GM12878 (cell line): ENCODE results near the gene HEBP2. TPM values are rescaled to one million over a fixed set of nuclear protein-coding genes. Genes with fewer than 3 reads are reported as not detected.
A peak's percentile ranks its signal among the peaks of the same experiment; 100 is the strongest.

ENCODE experiments used
- ATAC-seq: fragments of 200-7000 bp; cut with Tn5 transposase; 3 replicates; pipeline ENCODE4 v1.9.1; 2020; ENCODE audit warnings: mild to moderate bottlenecking, moderate library complexity
- BruUV-seq: library from RNA; stranded (reverse); fragments of 400-500 nt; replicated peaks from 2 replicates; lab custom pipeline; 2021; lab: Mats Ljungman, UMichigan
- CTCF ChIA-PET: fragments of 300-600 bp; sonication (Branson Sonifier 250); formaldehyde crosslinking; extraction: SDS; loops from one replicate; lab custom pipeline; 2021; ENCODE audit warnings: inconsistent platforms; lab: Yijun Ruan, JAX
- POLR2A ChIA-PET: fragments of 350-600 bp; formaldehyde crosslinking; extraction: SDS; loops from one replicate; lab custom pipeline; 2021; ENCODE audit warnings: inconsistent platforms; lab: Charles Lee
- RAD21 ChIA-PET: fragments of 300-600 bp; sonication (Branson Sonifier 250); formaldehyde crosslinking; loops from one replicate; lab custom pipeline; 2023; ENCODE audit warnings: antibody characterized with exemption; ENCODE audit not compliant: unreplicated experiment; lab: Charles Lee
- SMC1A ChIA-PET: fragments of 300-600 bp; sonication (Branson Sonifier 250); formaldehyde crosslinking; loops from one replicate; lab custom pipeline; 2023; ENCODE audit not compliant: unreplicated experiment, uncharacterized antibody; lab: Charles Lee
- DNase-seq: peaks from one replicate; pipeline ENCODE4 v3.0.0-alpha.2; 2011; ENCODE audit warnings: low read depth, low spot score
- FAIRE-seq: peaks from 3 replicates; lab custom pipeline; 2011; peaks lifted over from hg19 to GRCh38; lab: Jason Lieb, UNC
- H2AFZ ChIP-seq: 2 replicates; pipeline ENCODE4 v1.6.0; 2011; ENCODE audit warnings: low read depth, low read length, control low read depth; ENCODE audit not compliant: control insufficient read depth
- H3K27ac ChIP-seq: 2 replicates; pipeline ENCODE4 v1.5.1; 2011; ENCODE audit warnings: control low read depth; ENCODE audit not compliant: control insufficient read depth, insufficient read depth
- H3K27me3 ChIP-seq, 2 experiments: replicated peaks in 1 of 2; 2 replicates each; pipeline versions ENCODE4 v1.6.0 to v1.6.1; 2011; ENCODE audit warnings: low read length in 1 of 2; ENCODE audit not compliant: control insufficient read depth in 2 of 2, insufficient read depth in 2 of 2
- H3K36me3 ChIP-seq, 2 experiments: 2 replicates each; pipeline ENCODE4 v1.5.1; 2011; ENCODE audit warnings: low read length in 1 of 2; ENCODE audit not compliant: control insufficient read depth in 2 of 2, insufficient read depth in 2 of 2
- H3K4me1 ChIP-seq: 2 replicates; pipeline ENCODE4 v1.6.1; 2011; ENCODE audit warnings: mild to moderate bottlenecking, low read length, moderate library complexity, mixed read lengths; ENCODE audit not compliant: control insufficient read depth, insufficient read depth
- H3K4me2 ChIP-seq: 2 replicates; pipeline ENCODE4 v1.6.0; 2011; ENCODE audit warnings: control low read depth; ENCODE audit not compliant: control insufficient read depth, insufficient read depth
- H3K4me3 ChIP-seq: fragments of 200-600 bp; sonication (generic); 2 replicates; pipeline ENCODE4 v1.5.1; 2016
- H3K79me2 ChIP-seq: 2 replicates; pipeline ENCODE4 v1.6.0; 2011; ENCODE audit warnings: low read length; ENCODE audit not compliant: control insufficient read depth, insufficient read depth
- H3K9ac ChIP-seq: 2 replicates; pipeline ENCODE4 v1.8.0; 2011; ENCODE audit warnings: low read length, control low read depth, mixed read lengths; ENCODE audit not compliant: control insufficient read depth, insufficient read depth
- H3K9me3 ChIP-seq: replicated peaks from 3 replicates; pipeline ENCODE4 v1.5.1; 2011; ENCODE audit warnings: mild to moderate bottlenecking, low read length; ENCODE audit not compliant: control insufficient read depth, insufficient read depth
- H4K20me1 ChIP-seq: 2 replicates; pipeline ENCODE4 v1.6.0; 2011; ENCODE audit not compliant: control insufficient read depth, insufficient read depth
- ASH2L ChIP-seq: fragments of 300-600, 200-600 bp; sonication (generic); IDR thresholded peaks from 2 replicates; pipeline ENCODE4 v1.6.1; 2017; ENCODE audit warnings: low read depth, mild to moderate bottlenecking, borderline replicate concordance
- FOXM1 ChIP-seq: IDR thresholded peaks from 2 replicates; pipeline ENCODE4 v1.6.1; 2012; ENCODE audit warnings: low read depth, mild to moderate bottlenecking, inconsistent platforms, low read length, moderate library complexity
- IRF4 ChIP-seq: IDR thresholded peaks from 2 replicates; pipeline ENCODE4 v1.6.1; 2011; ENCODE audit warnings: low read depth, low read length
- JUND ChIP-seq: IDR thresholded peaks from 2 replicates; pipeline ENCODE4 v1.6.1; 2012; ENCODE audit warnings: low read depth, mild to moderate bottlenecking, low read length, improper control_type of control experiment, moderate library complexity
- KAT2A ChIP-seq: conservative IDR thresholded peaks from 2 replicates; pipeline ENCODE4 v1.6.1; 2011; ENCODE audit warnings: low read depth, low read length; ENCODE audit not compliant: control insufficient read depth
- MYB ChIP-seq: fragments of 150-350 bp; IDR thresholded peaks from 2 replicates; pipeline ENCODE4 v1.6.1; 2014; ENCODE audit warnings: mild to moderate bottlenecking, low read depth, low read length, borderline replicate concordance
- POLR2A ChIP-seq: IDR thresholded peaks from 2 replicates; pipeline ENCODE4 v1.6.1; 2011; ENCODE audit warnings: low read depth, mild to moderate bottlenecking, low read length
- POU2F2 ChIP-seq: IDR thresholded peaks from 3 replicates; pipeline ENCODE4 v1.6.1; 2011; ENCODE audit warnings: low read depth, mild to moderate bottlenecking, low read length, borderline replicate concordance
- SKIL ChIP-seq: fragments of 450-650 bp; IDR thresholded peaks from 2 replicates; pipeline ENCODE4 v1.6.1; 2017; ENCODE audit warnings: mild to moderate bottlenecking, low read depth, inconsistent platforms; ENCODE audit not compliant: poor library complexity, severe bottlenecking
- SRF ChIP-seq, 2 experiments: IDR thresholded peaks; 2 replicates each; pipeline ENCODE4 v1.6.1; 2011; ENCODE audit warnings: low read depth in 2 of 2, low read length in 2 of 2, mild to moderate bottlenecking in 1 of 2, moderate library complexity in 1 of 2
- USF2 ChIP-seq: IDR thresholded peaks from 2 replicates; pipeline ENCODE4 v1.6.1; 2011; ENCODE audit warnings: low read depth, low read length, improper control_type of control experiment, borderline replicate concordance
- YY1 ChIP-seq: IDR thresholded peaks from 2 replicates; pipeline ENCODE4 v1.6.1; 2011; ENCODE audit warnings: low read depth, mild to moderate bottlenecking, low read length
- ZBTB11 ChIP-seq: fragments of 450-650 bp; formaldehyde crosslinking; IDR thresholded peaks from 2 replicates; pipeline ENCODE4 v1.5.0; 2022; ENCODE audit warnings: mild to moderate bottlenecking, missing genetic modification characterization
- ZNF207 ChIP-seq: fragments of 450-650 bp; IDR thresholded peaks from 2 replicates; pipeline ENCODE4 v1.6.1; 2014; ENCODE audit warnings: antibody characterized with exemption, mild to moderate bottlenecking, borderline replicate concordance
- WGBS: methylation state at CpG from one replicate; pipeline ENCODE4 v1.1.6; 2016; ENCODE audit warnings: low lambda C conversion rate; ENCODE audit not compliant: insufficient replicate concordance, insufficient coverage; ENCODE audit errors: missing lambda C conversion rate; 5-methylcytosine and 5-hydroxymethylcytosine counted together
- in situ Hi-C: fragments of 300-500 bp; cut with MboI; formaldehyde crosslinking; loops from 9 replicates; pipeline ENCODE4 v1.14.3; 2018; ENCODE audit warnings: mixed read lengths
- intact Hi-C: fragments of 100-400 bp; cut with micrococcal nuclease; formaldehyde crosslinking; loops from one replicate; pipeline ENCODE4 v1.14.2; 2022; ENCODE audit not compliant: unreplicated experiment
- polyA plus RNA-seq, 11 experiments: library from polyadenylated mRNA; depleted of rRNA in 4 of 11; unstranded in 6 of 11; stranded (reverse) in 5 of 11; fragments of >200 nt; fragmentation: Nextera tagmentation in 4 of 11; fragmentation: Illumina TruSeq in 1 of 11; extraction: Ambion mirVana in 4 of 11; extraction: Trizol in 1 of 11; gene quantifications; 1 replicate in 1 of 11; 2 replicates in 10 of 11; pipeline versions ENCODE4 v1.2.1 to v1.2.3, GENCODE V29; 2011 to 2016; ENCODE audit warnings: inconsistent platforms in 2 of 11, missing spikeins in 2 of 11, low read depth in 1 of 11
- total RNA-seq, 4 experiments: library from RNA; depleted of rRNA in 3 of 4; stranded (reverse); fragments of >200 nt in 3 of 4; fragmentation: Illumina TruSeq in 1 of 4; extraction: Trizol in 1 of 4; gene quantifications; 2 replicates each; pipeline versions ENCODE4 v1.2.1 to v1.2.3, GENCODE V29; 2013 to 2021

HEBP2 gene
- total and polyA plus RNA-seq, 10 of the 15 experiments (the other 5 are each of a cell fraction or from before 2014, with no cell fraction given), result 3.8 to 41.8 (median 16.9) TPM

DNA sequence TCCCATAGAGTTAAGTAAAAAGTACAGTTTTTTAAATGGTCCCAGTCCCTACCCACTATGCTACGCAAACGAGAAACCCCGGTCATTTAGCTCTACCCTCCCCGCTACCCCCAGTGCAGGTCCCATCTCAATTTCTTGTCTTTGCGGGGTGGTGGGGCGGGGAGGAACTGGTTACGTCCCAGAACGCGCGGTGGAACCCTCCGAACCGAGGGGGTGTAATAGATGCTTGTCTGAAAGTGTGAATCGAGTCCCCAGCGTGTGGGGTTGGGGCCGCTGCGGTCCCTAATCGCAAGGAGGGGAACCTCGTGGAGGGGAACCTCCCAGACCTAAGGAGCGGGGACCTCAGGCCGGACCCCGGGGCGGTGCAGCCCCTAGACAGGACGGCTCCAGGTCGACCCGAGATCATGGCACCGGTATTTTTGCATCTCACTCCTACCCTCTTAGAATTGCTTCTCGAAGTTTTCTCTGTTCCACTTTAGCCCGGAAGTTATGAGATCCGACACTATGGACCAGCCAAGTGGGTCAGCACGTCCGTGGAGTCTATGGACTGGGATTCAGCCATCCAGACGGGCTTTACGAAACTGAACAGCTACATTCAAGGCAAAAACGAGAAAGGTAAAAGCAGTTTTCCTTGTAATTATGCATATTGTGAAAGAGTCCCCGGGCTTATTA lies 779 bp downstream of the HEBP2 start:
- CTCF ChIA-PET, result interaction anchor here (0.6 to 4.2 kb wide), 14 partner anchors 23 to 403 kb away, joined by 3 to 32 read pairs (median 4); no protein-coding TSS in a partner anchor
- H3K9me3 ChIP-seq, result no peaks in the 10 kb centered on the region
- RAD21 ChIA-PET, result interaction anchor here (0.8 to 4.4 kb wide), 11 partner anchors 26 to 368 kb away, joined by 3 to 26 read pairs (median 3); partner anchors contain the start of genes CCDC28A and NHSL1
- FAIRE-seq (no peak), DNase-seq (no peak), ATAC-seq (peak; percentile 27)
- no peaks in the 10 kb centered on the region for H3K79me2 ChIP-seq
- peaks cover 1 to 3% of the 10 kb centered on the region in 2 experiments; a peak in 2 of 4 replicates for H3K36me3 ChIP-seq
- POLR2A ChIA-PET, result interaction anchor here (0.6 to 1.0 kb wide), 4 partner anchors 44 to 611 kb away, joined by 3 to 8 read pairs (median 3); no protein-coding TSS in a partner anchor
- in situ Hi-C loops, result no loop called here
- intact Hi-C loops, result loop anchor here (1.0 to 5.0 kb wide), 2 partner anchors 118 to 289 kb away; no protein-coding TSS in a partner anchor
- H3K27ac ChIP-seq, result peak overlapping the region; percentile 55; the same call in 1 of the 2 replicates
- peak overlapping the region; percentile 96 for H2AFZ ChIP-seq
- no peaks in the 10 kb centered on the region for H4K20me1 ChIP-seq
- peak overlapping the region; percentile 97 for H3K4me2 ChIP-seq
- H3K27me3 ChIP-seq, result no peaks in the 10 kb centered on the region
- BruUV-seq, result TSS peak; percentile 65
- TF ChIP-seq MYB, result no peak
- TF ChIP-seq POU2F2, result no peak
- TF ChIP-seq FOXM1, result no peak
- TF ChIP-seq ASH2L, result no peak
- TF ChIP-seq YY1, result no peak
- no peak for TF ChIP-seq IRF4
- TF ChIP-seq USF2, result no peak
- TF ChIP-seq JUND, result no peak
- TF ChIP-seq SRF (IDR thresholded peaks at IDR 0.05; ENCODE audit: low read depth in 2 of 2, low read length in 2 of 2), result no peak
- no peak for TF ChIP-seq ZNF207
- TF ChIP-seq POLR2A, result no peak
- no peak for TF ChIP-seq KAT2A
- no peak for TF ChIP-seq SKIL
- no peak for TF ChIP-seq ZBTB11 (CRISPR knock-in tag)
- TF ChIP-seq, all 136 proteins: peak for 0
- 8% methylated on average over 35 of the region's 35 CpGs for WGBS
- H3K4me1 ChIP-seq, result peaks cover 3% of the 10 kb centered on the region; the same call in 1 of the 2 replicates
- H3K9ac ChIP-seq, result peak overlapping the region; percentile 69
- H3K4me3 ChIP-seq, result peak overlapping the region; percentile 87
- SMC1A ChIA-PET, result interaction anchor here (0.5 to 4.4 kb wide), 8 partner anchors 16 to 289 kb away, joined by 3 to 34 read pairs (median 4); no protein-coding TSS in a partner anchor
